HCT116 (cell line): Measurements from ENCODE around the gene CNOT2. TPM values are rescaled to one million over a fixed set of nuclear protein-coding genes. Genes with fewer than 3 reads are reported as not detected.
A peak's percentile ranks its signal among the peaks of the same experiment; 100 is the strongest.

ENCODE experiments used
- ATAC-seq: fragments of 200-7000 bp; cut with Tn5 transposase; 2 replicates; pipeline ENCODE4 v1.9.1; 2020; ENCODE audit warnings: mild to moderate bottlenecking, moderate library complexity
- BruUV-seq: library from RNA; stranded (reverse); fragments of 400-500 nt; replicated peaks from 2 replicates; lab custom pipeline; 2021; lab: Mats Ljungman, UMichigan
- CTCF ChIA-PET: fragments of 300-600 bp; sonication (Branson Sonifier 250); formaldehyde crosslinking; loops from one replicate; lab custom pipeline; 2021; ENCODE audit warnings: antibody characterized with exemption; lab: Charles Lee
- POLR2A ChIA-PET: fragments of 300-600, 350-600 bp; sonication (Branson Sonifier 250); formaldehyde crosslinking; loops from one replicate; lab custom pipeline; 2021; ENCODE audit warnings: antibody characterized with exemption; lab: Charles Lee
- RAD21 ChIA-PET, 2 experiments: fragments of 300-600 bp; sonication (Branson Sonifier 250); formaldehyde crosslinking; loops; one replicate each; lab custom pipeline; 2023; ENCODE audit warnings: low total read pairs in 2 of 2; ENCODE audit not compliant: uncharacterized antibody in 2 of 2, unreplicated experiment in 2 of 2, low non-redundant PET in 1 of 2; lab: Charles Lee
- DNase-seq: peaks from one replicate; pipeline ENCODE4 v3.0.0-alpha.2; 2010; ENCODE audit warnings: low read depth, low spot score
- H2AFZ ChIP-seq: fragments of 200-600 bp; shearing (Covaris generic), sonication (generic); 2 replicates; pipeline ENCODE4 v1.6.1; 2017; ENCODE audit warnings: low read depth, mixed run types, mixed read lengths, antibody characterized with exemption, low read length; ENCODE audit not compliant: poor library complexity, severe bottlenecking
- H3K27ac ChIP-seq: 2 replicates; pipeline ENCODE4 v1.5.1; 2012; ENCODE audit warnings: low read depth, low read length
- H3K27me3 ChIP-seq: fragments of 200-600 bp; sonication (generic); 2 replicates; pipeline ENCODE4 v1.6.1; 2016; ENCODE audit warnings: mixed run types, low read length, mixed read lengths; ENCODE audit not compliant: insufficient read depth
- H3K36me3 ChIP-seq, 2 experiments: fragments of 200-500 bp in 1 of 2; fragments of 200-600 bp in 1 of 2; sonication (Bioruptor generic) in 1 of 2; sonication (generic) in 1 of 2; 2 replicates each; pipeline versions ENCODE4 v1.5.1 to v1.6.1; 2014 to 2016; ENCODE audit warnings: low read length in 2 of 2, inconsistent platforms in 1 of 2, mixed read lengths in 1 of 2, mixed run types in 1 of 2; ENCODE audit not compliant: insufficient read depth in 2 of 2, control insufficient read depth in 1 of 2
- H3K4me1 ChIP-seq, 2 experiments: fragments of 200-600 bp in 1 of 2; sonication (generic) in 1 of 2; 2 replicates each; pipeline versions ENCODE4 v1.5.1 to v1.6.1; 2012 to 2017; ENCODE audit warnings: low read length in 2 of 2, inconsistent platforms in 1 of 2, mild to moderate bottlenecking in 1 of 2, mixed read lengths in 1 of 2, mixed run types in 1 of 2, moderate library complexity in 1 of 2; ENCODE audit not compliant: insufficient read depth in 2 of 2, control insufficient read depth in 1 of 2
- H3K4me2 ChIP-seq: fragments of 200-600 bp; sonication (generic); 2 replicates; pipeline ENCODE4 v1.6.1; 2017; ENCODE audit warnings: mixed run types, low read length, mixed read lengths
- H3K4me3 ChIP-seq, 2 experiments: fragments of 200-600 bp in 1 of 2; sonication (generic) in 1 of 2; replicated peaks in 1 of 2; 2 replicates each; pipeline ENCODE4 v1.5.1; 2011 to 2016; ENCODE audit warnings: low read length in 2 of 2, control low read depth in 1 of 2, low read depth in 1 of 2, mild to moderate bottlenecking in 1 of 2, mixed read lengths in 1 of 2, mixed run types in 1 of 2
- H3K79me2 ChIP-seq: fragments of 200-600 bp; sonication (generic); 2 replicates; pipeline ENCODE4 v1.6.1; 2017; ENCODE audit warnings: mild to moderate bottlenecking, mixed run types, low read length, moderate library complexity, mixed read lengths; ENCODE audit not compliant: insufficient read depth
- H3K9ac ChIP-seq: fragments of 200-600 bp; sonication (generic); 2 replicates; pipeline ENCODE4 v1.6.1; 2016; ENCODE audit warnings: low read length, mixed read lengths
- H3K9me2 ChIP-seq: fragments of 200-600 bp; sonication (generic), shearing (Covaris generic); 2 replicates; pipeline ENCODE4 v1.6.1; 2017; ENCODE audit warnings: mixed run types, mild to moderate bottlenecking, moderate library complexity; ENCODE audit not compliant: insufficient read depth
- H3K9me3 ChIP-seq, 2 experiments: fragments of 200-500 bp in 1 of 2; fragments of 200-600 bp in 1 of 2; sonication (Bioruptor generic) in 1 of 2; sonication (generic) in 1 of 2; 2 replicates each; pipeline ENCODE4 v1.6.1; 2014 to 2017; ENCODE audit warnings: low read length in 2 of 2, mixed read lengths in 2 of 2, inconsistent platforms in 1 of 2, low read depth in 1 of 2, mild to moderate bottlenecking in 1 of 2, mixed run types in 1 of 2, moderate library complexity in 1 of 2; ENCODE audit not compliant: control insufficient read depth in 1 of 2, insufficient read depth in 1 of 2
- H4K20me1 ChIP-seq: fragments of 200-600 bp; sonication (generic), shearing (Covaris generic); 2 replicates; pipeline ENCODE4 v1.6.1; 2017; ENCODE audit warnings: mixed run types, mild to moderate bottlenecking, moderate library complexity; ENCODE audit not compliant: insufficient read depth
- ELF1 ChIP-seq: IDR thresholded peaks from 2 replicates; pipeline ENCODE4 v1.6.1; 2012; ENCODE audit warnings: low read depth, borderline replicate concordance
- EZH2phosphoT487 ChIP-seq: fragments of 200-600 bp; IDR thresholded peaks from 2 replicates; pipeline ENCODE4 v1.6.1; 2018; ENCODE audit warnings: antibody characterized with exemption, borderline replicate concordance
- FOSL1 ChIP-seq: IDR thresholded peaks from 2 replicates; pipeline ENCODE4 v1.6.1; 2012; ENCODE audit warnings: low read depth
- JUND ChIP-seq: IDR thresholded peaks from 2 replicates; pipeline ENCODE4 v1.6.1; 2012
- POLR2AphosphoS5 ChIP-seq: IDR thresholded peaks from 2 replicates; pipeline ENCODE4 v1.6.1; 2011; ENCODE audit warnings: mild to moderate bottlenecking, low read depth, low read length, moderate library complexity
- SIN3A ChIP-seq: IDR thresholded peaks from 2 replicates; pipeline ENCODE4 v1.6.1; 2012; ENCODE audit warnings: low read depth
- TCF7L2 ChIP-seq: IDR thresholded peaks from 2 replicates; pipeline ENCODE4 v1.7.0; 2011; ENCODE audit warnings: borderline replicate concordance, inconsistent platforms; ENCODE audit not compliant: insufficient read depth, insufficient read length; ENCODE audit errors: extremely low read depth
- ZFX ChIP-seq: fragments of 450-650 bp; IDR thresholded peaks from 2 replicates; pipeline ENCODE4 v1.6.1; 2017
- ZNF274 ChIP-seq: fragments of 200-500 bp; sonication (Bioruptor generic); IDR thresholded peaks from 2 replicates; pipeline ENCODE4 v1.6.1; 2014; ENCODE audit warnings: mild to moderate bottlenecking, low read depth, low read length, inconsistent platforms
- intact Hi-C: fragments of 100-400 bp; cut with micrococcal nuclease; formaldehyde crosslinking; loops from 2 replicates; pipeline ENCODE4 v1.10.0; 2022
- total RNA-seq: library from RNA; stranded (reverse); gene quantifications from one replicate; pipeline ENCODE4 v1.2.1, GENCODE V29; 2021; ENCODE audit not compliant: unreplicated experiment
- TF ChIP-seq, protein P1 (sequence below), 3 experiments: fragments of 200-600 bp in 1 of 3; sonication (generic) in 1 of 3; IDR thresholded peaks in 2 of 3; conservative IDR thresholded peaks in 1 of 3; 2 replicates each; pipeline ENCODE4 v1.5.1; 2012 to 2017; ENCODE audit warnings: low read depth in 2 of 3, low read length in 2 of 3, antibody characterized with exemption in 1 of 3, borderline replicate concordance in 1 of 3, control low read depth in 1 of 3, mild to moderate bottlenecking in 1 of 3, mixed read lengths in 1 of 3, mixed run types in 1 of 3, moderate library complexity in 1 of 3; ENCODE audit not compliant: insufficient read depth in 1 of 3
- TF ChIP-seq, protein P2 (sequence below): IDR thresholded peaks from 2 replicates; pipeline ENCODE4 v1.6.1; 2012; ENCODE audit warnings: low read depth
- TF ChIP-seq, protein P3 (sequence below): IDR thresholded peaks from 2 replicates; pipeline ENCODE4 v1.6.1; 2012
- TF ChIP-seq, protein P4 (sequence below): IDR thresholded peaks from 2 replicates; pipeline ENCODE4 v1.6.1; 2011; ENCODE audit warnings: mild to moderate bottlenecking, low read length, moderate library complexity; ENCODE audit not compliant: insufficient replicate concordance; ENCODE audit errors: extremely low read depth

CNOT2 gene
- total RNA-seq, 1 experiment from 2014 or later, result 58.7 TPM

DNA sequence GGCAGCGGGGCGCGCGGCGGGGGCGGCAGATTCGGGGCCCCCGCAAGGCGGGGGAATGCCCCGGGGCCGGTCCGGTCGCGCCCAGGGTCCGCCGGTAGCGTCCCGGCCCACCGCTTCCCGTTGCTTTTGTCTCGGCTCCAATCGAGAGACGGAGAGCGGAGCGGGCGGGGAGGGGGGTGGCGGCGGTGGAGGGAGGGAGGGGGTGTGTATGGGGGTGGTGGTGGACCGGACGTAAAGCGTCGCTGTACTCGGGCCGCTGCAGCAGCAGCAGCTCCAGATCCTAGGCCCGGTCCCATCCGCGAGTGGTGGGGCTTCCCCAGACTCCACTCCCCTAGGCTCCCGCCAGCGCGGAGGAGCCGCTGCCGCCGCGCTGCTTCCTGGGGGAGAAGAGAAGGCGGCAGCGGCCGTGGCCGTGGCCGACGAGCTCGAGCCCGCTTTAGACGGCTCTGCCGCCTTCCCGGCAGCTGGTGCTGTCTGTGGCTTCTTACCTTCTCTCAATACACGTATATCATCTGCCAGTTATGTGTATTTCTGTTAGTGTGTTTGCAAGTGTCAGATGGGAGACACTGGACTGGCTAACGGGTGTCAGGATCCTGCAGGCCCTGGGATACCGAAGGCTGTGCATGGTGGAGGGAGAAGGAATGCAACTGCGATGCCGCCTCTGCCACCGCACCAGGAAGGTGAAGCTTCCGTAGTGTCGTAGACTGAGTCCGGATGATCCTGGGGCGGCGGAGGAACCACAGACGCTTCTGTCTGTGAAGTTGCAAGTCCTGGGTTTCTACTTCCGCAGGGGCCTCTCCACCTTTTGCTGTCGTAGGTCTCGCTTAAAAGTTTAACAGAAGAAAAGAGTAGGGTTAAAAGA, 508 bp downstream of the CNOT2 start:
- POLR2A ChIA-PET, result no interaction called here
- DNase-seq (peak; percentile 13), ATAC-seq (peak; percentile 74)
- no peaks in the 10 kb centered on the region for H3K27me3 ChIP-seq
- CTCF ChIA-PET, result interaction anchor here (1.7 kb wide), 1 partner anchor 333 kb away, joined by 3 read pairs; no protein-coding TSS in a partner anchor
- peaks cover 63% of the 10 kb centered on the region for H3K79me2 ChIP-seq
- intact Hi-C loops, result loop anchor here (1.0 to 5.0 kb wide), 4 partner anchors 124 to 343 kb away; partner anchors contain the start of gene KCNMB4
- peak overlapping the region; percentile 88 for H3K4me2 ChIP-seq
- BruUV-seq, result no TSS peak
- peak overlapping the region; percentile 83 for H3K9ac ChIP-seq
- peaks cover 19% of the 10 kb centered on the region for H4K20me1 ChIP-seq
- TF ChIP-seq ZFX (peak; percentile 46), EZH2phosphoT487 (no peak), ELF1 (no peak), SIN3A (0 out of 2 replicates have a peak, but pooled peaks have one; percentile 19), FOSL1 (no peak), ZNF274 (no peak), POLR2AphosphoS5 (no peak; the same call in 1 of the 2 replicates), TCF7L2 (no peak), JUND (no peak)
- TF ChIP-seq, protein P1, sequence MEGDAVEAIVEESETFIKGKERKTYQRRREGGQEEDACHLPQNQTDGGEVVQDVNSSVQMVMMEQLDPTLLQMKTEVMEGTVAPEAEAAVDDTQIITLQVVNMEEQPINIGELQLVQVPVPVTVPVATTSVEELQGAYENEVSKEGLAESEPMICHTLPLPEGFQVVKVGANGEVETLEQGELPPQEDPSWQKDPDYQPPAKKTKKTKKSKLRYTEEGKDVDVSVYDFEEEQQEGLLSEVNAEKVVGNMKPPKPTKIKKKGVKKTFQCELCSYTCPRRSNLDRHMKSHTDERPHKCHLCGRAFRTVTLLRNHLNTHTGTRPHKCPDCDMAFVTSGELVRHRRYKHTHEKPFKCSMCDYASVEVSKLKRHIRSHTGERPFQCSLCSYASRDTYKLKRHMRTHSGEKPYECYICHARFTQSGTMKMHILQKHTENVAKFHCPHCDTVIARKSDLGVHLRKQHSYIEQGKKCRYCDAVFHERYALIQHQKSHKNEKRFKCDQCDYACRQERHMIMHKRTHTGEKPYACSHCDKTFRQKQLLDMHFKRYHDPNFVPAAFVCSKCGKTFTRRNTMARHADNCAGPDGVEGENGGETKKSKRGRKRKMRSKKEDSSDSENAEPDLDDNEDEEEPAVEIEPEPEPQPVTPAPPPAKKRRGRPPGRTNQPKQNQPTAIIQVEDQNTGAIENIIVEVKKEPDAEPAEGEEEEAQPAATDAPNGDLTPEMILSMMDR (IDR thresholded peaks at IDR 0.05 in 2 of 3, conservative IDR thresholded peaks at IDR 0.05 in 1 of 3; ENCODE audit: borderline replicate concordance in 1 of 3, insufficient read depth in 1 of 3, low read depth in 2 of 3, low read length in 2 of 3), result no peak
- TF ChIP-seq, protein P2, sequence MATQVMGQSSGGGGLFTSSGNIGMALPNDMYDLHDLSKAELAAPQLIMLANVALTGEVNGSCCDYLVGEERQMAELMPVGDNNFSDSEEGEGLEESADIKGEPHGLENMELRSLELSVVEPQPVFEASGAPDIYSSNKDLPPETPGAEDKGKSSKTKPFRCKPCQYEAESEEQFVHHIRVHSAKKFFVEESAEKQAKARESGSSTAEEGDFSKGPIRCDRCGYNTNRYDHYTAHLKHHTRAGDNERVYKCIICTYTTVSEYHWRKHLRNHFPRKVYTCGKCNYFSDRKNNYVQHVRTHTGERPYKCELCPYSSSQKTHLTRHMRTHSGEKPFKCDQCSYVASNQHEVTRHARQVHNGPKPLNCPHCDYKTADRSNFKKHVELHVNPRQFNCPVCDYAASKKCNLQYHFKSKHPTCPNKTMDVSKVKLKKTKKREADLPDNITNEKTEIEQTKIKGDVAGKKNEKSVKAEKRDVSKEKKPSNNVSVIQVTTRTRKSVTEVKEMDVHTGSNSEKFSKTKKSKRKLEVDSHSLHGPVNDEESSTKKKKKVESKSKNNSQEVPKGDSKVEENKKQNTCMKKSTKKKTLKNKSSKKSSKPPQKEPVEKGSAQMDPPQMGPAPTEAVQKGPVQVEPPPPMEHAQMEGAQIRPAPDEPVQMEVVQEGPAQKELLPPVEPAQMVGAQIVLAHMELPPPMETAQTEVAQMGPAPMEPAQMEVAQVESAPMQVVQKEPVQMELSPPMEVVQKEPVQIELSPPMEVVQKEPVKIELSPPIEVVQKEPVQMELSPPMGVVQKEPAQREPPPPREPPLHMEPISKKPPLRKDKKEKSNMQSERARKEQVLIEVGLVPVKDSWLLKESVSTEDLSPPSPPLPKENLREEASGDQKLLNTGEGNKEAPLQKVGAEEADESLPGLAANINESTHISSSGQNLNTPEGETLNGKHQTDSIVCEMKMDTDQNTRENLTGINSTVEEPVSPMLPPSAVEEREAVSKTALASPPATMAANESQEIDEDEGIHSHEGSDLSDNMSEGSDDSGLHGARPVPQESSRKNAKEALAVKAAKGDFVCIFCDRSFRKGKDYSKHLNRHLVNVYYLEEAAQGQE, result no peak
- TF ChIP-seq, protein P3, sequence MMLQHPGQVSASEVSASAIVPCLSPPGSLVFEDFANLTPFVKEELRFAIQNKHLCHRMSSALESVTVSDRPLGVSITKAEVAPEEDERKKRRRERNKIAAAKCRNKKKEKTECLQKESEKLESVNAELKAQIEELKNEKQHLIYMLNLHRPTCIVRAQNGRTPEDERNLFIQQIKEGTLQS, result no peak
- TF ChIP-seq, protein P4, sequence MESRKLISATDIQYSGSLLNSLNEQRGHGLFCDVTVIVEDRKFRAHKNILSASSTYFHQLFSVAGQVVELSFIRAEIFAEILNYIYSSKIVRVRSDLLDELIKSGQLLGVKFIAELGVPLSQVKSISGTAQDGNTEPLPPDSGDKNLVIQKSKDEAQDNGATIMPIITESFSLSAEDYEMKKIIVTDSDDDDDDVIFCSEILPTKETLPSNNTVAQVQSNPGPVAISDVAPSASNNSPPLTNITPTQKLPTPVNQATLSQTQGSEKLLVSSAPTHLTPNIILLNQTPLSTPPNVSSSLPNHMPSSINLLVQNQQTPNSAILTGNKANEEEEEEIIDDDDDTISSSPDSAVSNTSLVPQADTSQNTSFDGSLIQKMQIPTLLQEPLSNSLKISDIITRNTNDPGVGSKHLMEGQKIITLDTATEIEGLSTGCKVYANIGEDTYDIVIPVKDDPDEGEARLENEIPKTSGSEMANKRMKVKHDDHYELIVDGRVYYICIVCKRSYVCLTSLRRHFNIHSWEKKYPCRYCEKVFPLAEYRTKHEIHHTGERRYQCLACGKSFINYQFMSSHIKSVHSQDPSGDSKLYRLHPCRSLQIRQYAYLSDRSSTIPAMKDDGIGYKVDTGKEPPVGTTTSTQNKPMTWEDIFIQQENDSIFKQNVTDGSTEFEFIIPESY, result no peak
- H2AFZ ChIP-seq, result no peak overlapping the region
- peak overlapping the region; percentile 96 for H3K27ac ChIP-seq
- peak overlapping the region; percentile 78 to 81 for H3K4me3 ChIP-seq
- RAD21 ChIA-PET, result no interaction called here
- H3K9me2 ChIP-seq, result no peaks in the 10 kb centered on the region
- peaks cover 3 to 16% of the 10 kb centered on the region in 2 experiments; a peak in 3 of 4 replicates for H3K4me1 ChIP-seq
- 0 out of 4 replicates have a peak, but pooled peaks cover 0 to 2% of the 10 kb centered on the region in 2 experiments for H3K36me3 ChIP-seq
- H3K9me3 ChIP-seq, result no peaks in the 10 kb centered on the region
